Measurements from ENCODE around the gene SMARCA2. TPM values are rescaled to one million over a fixed set of nuclear protein-coding genes. Genes with fewer than 3 reads are reported as not detected.

Gene SMARCA2
- polyA plus RNA-seq, 2 of the 4 experiments (the other 2 are of a cell fraction): 28.7 to 33.0 TPM

GRCh38 chr9:2024888-2025782, 10.0 kb downstream of the SMARCA2 start:
- no peaks in the 10 kb centered on the region for H3K4me1 ChIP-seq
- TF ChIP-seq HDAC2 (IDR thresholded peaks at IDR 0.05) (no peak), CBX8 (IDR thresholded peaks at IDR 0.05) (no peak), GATA3 (IDR thresholded peaks at IDR 0.05; ENCODE audit: borderline replicate concordance) (no peak), HEYL (CRISPR knock-in tag; IDR thresholded peaks at IDR 0.05) (no peak), MAFK (IDR thresholded peaks at IDR 0.05; ENCODE audit: partially characterized antibody) (no peak), KDM1A (IDR thresholded peaks at IDR 0.05; ENCODE audit: low read depth) (no peak), FOSB (CRISPR knock-in tag; IDR thresholded peaks at IDR 0.05) (no peak), NPAS2 (CRISPR knock-in tag; IDR thresholded peaks at IDR 0.05; ENCODE audit: borderline replicate concordance) (no peak), CBX2 (IDR thresholded peaks at IDR 0.05; ENCODE audit: borderline replicate concordance, low read depth) (no peak), RFX5 (IDR thresholded peaks at IDR 0.05) (no peak), BCL3 (IDR thresholded peaks at IDR 0.05) (no peak), MAX (IDR thresholded peaks at IDR 0.05) (no peak)
- TF ChIP-seq, protein P1, sequence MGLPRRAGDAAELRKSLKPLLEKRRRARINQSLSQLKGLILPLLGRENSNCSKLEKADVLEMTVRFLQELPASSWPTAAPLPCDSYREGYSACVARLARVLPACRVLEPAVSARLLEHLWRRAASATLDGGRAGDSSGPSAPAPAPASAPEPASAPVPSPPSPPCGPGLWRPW (IDR thresholded peaks at IDR 0.05): no peak
- H3K9me3 ChIP-seq: no peaks in the 10 kb centered on the region
- no peak for FAIRE-seq
- WGBS (ENCODE audit: missing lambda C conversion rate): 76% methylated on average over 5 of the region's 5 CpGs
- POLR2A ChIA-PET: no interaction called here
- H3K27ac ChIP-seq: no peak overlapping the region
- H3K4me3 ChIP-seq: no peak overlapping the region
- no peak overlapping the region for H3K4me2 ChIP-seq
- no peak for ATAC-seq
- no peak for DNase-seq (ENCODE audit: low read depth in 1 of 2, low spot score in 1 of 2)
- CTCF ChIA-PET: interaction anchor here (1.2 kb wide), 1 partner anchor 84 kb away, joined by 3 read pairs; no protein-coding TSS in a partner anchor

DNA sequence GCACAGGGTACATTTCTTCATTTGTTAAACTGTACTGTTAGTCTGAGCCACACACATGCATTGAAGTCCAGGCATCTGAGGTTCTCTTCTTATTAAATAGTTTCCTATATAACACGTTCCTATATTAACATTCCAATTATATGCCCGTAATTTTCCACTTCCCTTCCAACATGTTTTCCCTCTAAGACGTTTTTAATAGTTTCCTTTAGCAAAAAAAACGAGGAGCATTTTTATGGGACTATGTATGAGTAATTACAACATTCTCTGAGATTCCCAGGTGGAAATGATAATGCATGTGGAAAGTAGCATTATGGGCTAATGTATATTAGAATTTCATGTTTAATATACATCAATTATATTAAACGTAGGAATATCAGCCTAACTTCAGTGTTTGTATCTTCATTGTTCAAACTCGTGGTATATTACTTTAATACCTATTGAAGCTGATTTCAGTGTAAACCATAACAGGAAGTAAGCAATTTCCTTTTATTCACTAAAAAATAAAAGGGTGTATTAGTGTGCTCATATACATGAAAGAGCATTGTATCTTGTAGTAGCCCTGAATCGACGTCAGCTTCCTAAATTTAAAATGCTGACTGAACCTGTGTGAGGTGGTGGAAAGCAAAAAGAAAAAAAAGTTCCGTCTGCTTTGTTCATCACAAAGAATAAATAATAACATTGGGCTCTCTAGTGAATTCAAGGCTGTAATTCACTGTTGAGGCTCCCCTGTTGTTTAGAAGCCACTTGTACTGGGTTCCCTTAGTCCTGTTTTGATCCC, 11.3 kb downstream of the SMARCA2 start:
- FAIRE-seq (no peak), ATAC-seq (no peak), DNase-seq (ENCODE audit: low read depth in 1 of 2, low spot score in 1 of 2) (no peak)
- Histone ChIP-seq H3K4me1 (no peaks in the 10 kb centered on the region), H3K9me3 (no peaks in the 10 kb centered on the region), H3K4me3 (no peak overlapping the region), H3K4me2 (no peak overlapping the region), H3K27ac (no peak overlapping the region)
- 73% methylated on average over 9 of the region's 9 CpGs for WGBS (ENCODE audit: missing lambda C conversion rate)
- no peak for TF ChIP-seq HOXB13 (CRISPR knock-in tag; IDR thresholded peaks at IDR 0.05; ENCODE audit: low read depth)
- no peak for TF ChIP-seq NR3C1 (IDR thresholded peaks at IDR 0.05)
- TF ChIP-seq SREBF2 (IDR thresholded peaks at IDR 0.05): no peak
- POLR2A ChIA-PET: no interaction called here
- CTCF ChIA-PET: no interaction called here

DNA sequence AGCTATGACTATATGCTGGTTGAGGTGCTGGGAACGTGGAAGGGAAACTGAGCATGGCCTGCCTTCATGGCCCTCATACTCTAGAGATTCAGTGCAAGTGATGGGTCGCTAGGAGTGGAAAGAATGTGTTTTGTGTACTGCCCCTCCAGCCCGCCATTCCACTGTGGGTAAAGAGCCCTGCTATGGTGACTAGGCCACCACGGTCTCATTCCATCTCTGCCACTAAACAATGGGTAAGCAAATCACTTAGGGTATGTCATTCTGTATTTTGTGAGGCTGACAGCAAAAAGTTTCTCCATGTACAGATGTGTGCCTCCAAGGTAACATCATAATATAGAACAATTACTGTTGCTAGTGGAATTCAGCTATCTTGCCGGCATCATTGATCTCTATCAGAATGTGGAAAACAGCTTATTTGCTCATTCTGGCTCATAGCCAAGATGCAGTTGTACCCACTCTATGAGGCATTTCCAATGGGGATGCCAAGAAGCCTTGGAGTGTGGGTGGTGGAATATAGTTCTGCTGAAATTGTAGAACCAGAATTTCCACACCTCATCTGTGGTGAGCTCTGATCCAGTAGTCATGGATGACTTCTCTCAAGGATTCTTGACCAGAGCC, 12.5 kb downstream of the SMARCA2 start:
- no peaks in the 10 kb centered on the region for H3K4me1 ChIP-seq
- ATAC-seq: no peak
- TF ChIP-seq RFX5 (IDR thresholded peaks at IDR 0.05) (no peak), E2F6 (IDR thresholded peaks at IDR 0.05; ENCODE audit: borderline replicate concordance, low read depth) (no peak), NR3C1 (IDR thresholded peaks at IDR 0.05) (no peak), CBX8 (IDR thresholded peaks at IDR 0.05) (no peak), FOXS1 (CRISPR knock-in tag; IDR thresholded peaks at IDR 0.05) (no peak), ZSCAN20 (CRISPR knock-in tag; IDR thresholded peaks at IDR 0.05) (no peak), CBX2 (IDR thresholded peaks at IDR 0.05; ENCODE audit: borderline replicate concordance, low read depth) (no peak), ZC3H11A (IDR thresholded peaks at IDR 0.05) (no peak), CTCF (IDR thresholded peaks at IDR 0.05) (no peak)
- no peak for FAIRE-seq
- no peak for DNase-seq (ENCODE audit: low read depth in 1 of 2, low spot score in 1 of 2)
- 87% methylated on average over 5 of the region's 5 CpGs for WGBS (ENCODE audit: missing lambda C conversion rate)
- H3K9me3 ChIP-seq: no peaks in the 10 kb centered on the region
- no peak overlapping the region for H3K4me2 ChIP-seq
- no peak overlapping the region for H3K27ac ChIP-seq
- ChIA-PET CTCF (interaction anchor here (1.1 kb wide), 1 partner anchor 101 kb away, joined by 3 read pairs; no protein-coding TSS in a partner anchor), POLR2A (no interaction called here)
- no peak overlapping the region for H3K4me3 ChIP-seq

Data from A549 (cell line).